HG02763 (cell line): Measurements from ENCODE around the gene KLF13.
A peak's percentile ranks its signal among the peaks of the same experiment; 100 is the strongest.
"Not testable (repeated sequence)": the region's sequence is repeated elsewhere in the genome, so short reads cannot be mapped to it uniquely, and the experiment has no call there.

ENCODE experiments used
- ATAC-seq: cut with Tn5 transposase; IDR thresholded peaks from one replicate; pipeline ENCODE4 v1.9.1; 2021; ENCODE audit warnings: mild to moderate bottlenecking, moderate library complexity; ENCODE audit not compliant: unreplicated experiment

KLF13 gene

GRCh38 chr15:31344823-31345605 is 18.4 kb downstream of the KLF13 start:
- peak; percentile 37 for ATAC-seq

- peak; percentile 25 for ATAC-seq
These were observed 19.2 kb downstream of the KLF13 start for GRCh38 chr15:31345606-31346366.

- ATAC-seq = peak; percentile 34
These were observed 19.9 kb downstream of the KLF13 start for GRCh38 chr15:31346367-31347066.

GRCh38 chr15:31347067-31347975 is 20.7 kb downstream of the KLF13 start:
- no peak for ATAC-seq

GRCh38 chr15:31347981-31348803 is 21.6 kb downstream of the KLF13 start:
- no peak for ATAC-seq

- no peak for ATAC-seq
These were observed 22.9 kb downstream of the KLF13 start for GRCh38 chr15:31349233-31350141.

GRCh38 chr15:31350771-31351170 is 24.1 kb downstream of the KLF13 start:
- no peak for ATAC-seq

- no peak for ATAC-seq
These were observed 25.7 kb downstream of the KLF13 start for GRCh38 chr15:31352339-31352751.

- ATAC-seq = peak; percentile 65
These were observed 26.5 kb downstream of the KLF13 start for GRCh38 chr15:31352911-31353811.

GRCh38 chr15:31353931-31354330 is 27.3 kb downstream of the KLF13 start:
- ATAC-seq = no peak

GRCh38 chr15:31356097-31356496 is 29.5 kb downstream of the KLF13 start:
- not testable (repeated sequence) for ATAC-seq

GRCh38 chr15:31357148-31357547 is 30.5 kb downstream of the KLF13 start:
- ATAC-seq = no peak

- no peak for ATAC-seq
These were observed 31.5 kb downstream of the KLF13 start for GRCh38 chr15:31358163-31358562.

- no peak for ATAC-seq
These were observed 32.5 kb downstream of the KLF13 start for GRCh38 chr15:31358957-31359701.

GRCh38 chr15:31359702-31360111 is 33.1 kb downstream of the KLF13 start:
- ATAC-seq = no peak

- no peak for ATAC-seq
These were observed 33.5 kb downstream of the KLF13 start for GRCh38 chr15:31360158-31360561.
